DND-41 (cell line): Measurements from ENCODE around the gene CCDC85C.
A peak's percentile ranks its signal among the peaks of the same experiment; 100 is the strongest.

Source experiments
- ATAC-seq: fragments of 200-7000 bp; cut with Tn5 transposase; 3 replicates; pipeline ENCODE4 v1.9.1; 2021; ENCODE audit warnings: low read depth; ENCODE audit not compliant: insufficient read depth
- DNase-seq: peaks from one replicate; pipeline ENCODE4 v3.0.0-alpha.2; 2020
- H2AFZ ChIP-seq: 2 replicates; pipeline ENCODE4 v1.6.0; 2012; ENCODE audit warnings: low read depth, low read length
- H3K27ac ChIP-seq: 2 replicates; pipeline ENCODE4 v1.5.1; 2012; ENCODE audit warnings: low read length, inconsistent platforms
- H3K27me3 ChIP-seq: fragments of 200-600 bp; sonication (generic); 2 replicates; pipeline ENCODE4 v1.6.0; 2012; ENCODE audit warnings: low read length, mild to moderate bottlenecking, inconsistent platforms; ENCODE audit not compliant: insufficient read depth, poor library complexity
- H3K36me3 ChIP-seq: 2 replicates; pipeline ENCODE4 v1.5.1; 2012; ENCODE audit warnings: low read length, inconsistent platforms; ENCODE audit not compliant: insufficient read depth
- H3K4me1 ChIP-seq: 2 replicates; pipeline ENCODE4 v1.5.1; 2012; ENCODE audit warnings: mild to moderate bottlenecking, low read length; ENCODE audit not compliant: insufficient read depth
- H3K4me2 ChIP-seq: 2 replicates; pipeline ENCODE4 v1.6.0; 2012; ENCODE audit warnings: mild to moderate bottlenecking, moderate library complexity, low read length, inconsistent platforms; ENCODE audit not compliant: insufficient read depth
- H3K4me3 ChIP-seq, 2 experiments: fragments of 200-600 bp in 1 of 2; shearing (Covaris generic) in 1 of 2; 2 replicates each; pipeline ENCODE4 v1.5.1; 2012 to 2016; ENCODE audit warnings: inconsistent platforms in 2 of 2, low read length in 2 of 2, mild to moderate bottlenecking in 2 of 2, low read depth in 1 of 2, moderate library complexity in 1 of 2
- H3K79me2 ChIP-seq: 2 replicates; pipeline ENCODE4 v1.6.0; 2012; ENCODE audit warnings: low read length, inconsistent platforms; ENCODE audit not compliant: insufficient read depth
- H3K9ac ChIP-seq: 2 replicates; pipeline ENCODE4 v1.6.0; 2012; ENCODE audit warnings: low read depth, mild to moderate bottlenecking, inconsistent platforms, low read length, moderate library complexity
- H3K9me3 ChIP-seq: 2 replicates; pipeline ENCODE4 v1.5.1; 2012; ENCODE audit warnings: low read length, moderate library complexity, mild to moderate bottlenecking, inconsistent platforms; ENCODE audit not compliant: insufficient read depth, severe bottlenecking
- H4K20me1 ChIP-seq: 2 replicates; pipeline ENCODE4 v1.6.0; 2012; ENCODE audit warnings: low read length; ENCODE audit not compliant: insufficient read depth
- EZH2 ChIP-seq: IDR thresholded peaks from 3 replicates; pipeline ENCODE4 v1.6.1; 2012; ENCODE audit warnings: borderline replicate concordance, low read depth, mild to moderate bottlenecking, moderate library complexity, low read length, inconsistent platforms; ENCODE audit not compliant: severe bottlenecking
- TF ChIP-seq, protein P1 (sequence below): IDR thresholded peaks from 2 replicates; pipeline ENCODE4 v1.5.1; 2012; ENCODE audit warnings: borderline replicate concordance, low read length, moderate library complexity, mild to moderate bottlenecking; ENCODE audit not compliant: poor library complexity, severe bottlenecking; ENCODE audit errors: extremely low read depth

The CCDC85C gene

DNA sequence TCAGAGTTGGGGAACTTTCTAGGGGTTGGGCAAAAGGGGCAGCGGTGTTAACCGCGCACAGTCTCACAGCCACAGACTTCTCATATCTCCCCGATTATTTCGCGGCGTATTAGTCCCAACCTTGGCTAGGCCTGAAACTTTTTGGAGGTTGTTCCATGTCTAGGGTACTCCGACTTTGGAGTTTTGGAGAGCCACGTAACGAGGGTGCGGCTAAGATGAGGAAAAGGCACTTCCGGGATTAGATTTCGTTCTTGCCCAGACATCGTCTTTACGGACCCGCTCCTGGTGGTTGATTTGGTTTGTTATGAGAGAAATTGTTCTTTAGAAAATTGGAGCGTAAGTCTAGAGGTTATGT, 122.3 kb downstream of the CCDC85C start:
- no peaks in the 10 kb centered on the region; the same call in none of the 2 replicates for H3K36me3 ChIP-seq
- H3K27me3 ChIP-seq: no peaks in the 10 kb centered on the region
- H4K20me1 ChIP-seq: peaks cover 73% of the 10 kb centered on the region
- peak overlapping the region; percentile 95 for H2AFZ ChIP-seq
- no peak for ATAC-seq
- H3K9ac ChIP-seq: peak overlapping the region; percentile 68
- TF ChIP-seq EZH2: no peak
- TF ChIP-seq, protein P1, sequence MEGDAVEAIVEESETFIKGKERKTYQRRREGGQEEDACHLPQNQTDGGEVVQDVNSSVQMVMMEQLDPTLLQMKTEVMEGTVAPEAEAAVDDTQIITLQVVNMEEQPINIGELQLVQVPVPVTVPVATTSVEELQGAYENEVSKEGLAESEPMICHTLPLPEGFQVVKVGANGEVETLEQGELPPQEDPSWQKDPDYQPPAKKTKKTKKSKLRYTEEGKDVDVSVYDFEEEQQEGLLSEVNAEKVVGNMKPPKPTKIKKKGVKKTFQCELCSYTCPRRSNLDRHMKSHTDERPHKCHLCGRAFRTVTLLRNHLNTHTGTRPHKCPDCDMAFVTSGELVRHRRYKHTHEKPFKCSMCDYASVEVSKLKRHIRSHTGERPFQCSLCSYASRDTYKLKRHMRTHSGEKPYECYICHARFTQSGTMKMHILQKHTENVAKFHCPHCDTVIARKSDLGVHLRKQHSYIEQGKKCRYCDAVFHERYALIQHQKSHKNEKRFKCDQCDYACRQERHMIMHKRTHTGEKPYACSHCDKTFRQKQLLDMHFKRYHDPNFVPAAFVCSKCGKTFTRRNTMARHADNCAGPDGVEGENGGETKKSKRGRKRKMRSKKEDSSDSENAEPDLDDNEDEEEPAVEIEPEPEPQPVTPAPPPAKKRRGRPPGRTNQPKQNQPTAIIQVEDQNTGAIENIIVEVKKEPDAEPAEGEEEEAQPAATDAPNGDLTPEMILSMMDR: no peak
- peak overlapping the region; percentile 77 for H3K27ac ChIP-seq
- peak overlapping the region; percentile 91 for H3K4me2 ChIP-seq
- H3K9me3 ChIP-seq: no peaks in the 10 kb centered on the region
- DNase-seq: peak; percentile 26
- H3K79me2 ChIP-seq: peaks cover 94% of the 10 kb centered on the region
- peaks cover 43% of the 10 kb centered on the region for H3K4me1 ChIP-seq
- H3K4me3 ChIP-seq: peak overlapping the region; percentile 75 to 77

DNA sequence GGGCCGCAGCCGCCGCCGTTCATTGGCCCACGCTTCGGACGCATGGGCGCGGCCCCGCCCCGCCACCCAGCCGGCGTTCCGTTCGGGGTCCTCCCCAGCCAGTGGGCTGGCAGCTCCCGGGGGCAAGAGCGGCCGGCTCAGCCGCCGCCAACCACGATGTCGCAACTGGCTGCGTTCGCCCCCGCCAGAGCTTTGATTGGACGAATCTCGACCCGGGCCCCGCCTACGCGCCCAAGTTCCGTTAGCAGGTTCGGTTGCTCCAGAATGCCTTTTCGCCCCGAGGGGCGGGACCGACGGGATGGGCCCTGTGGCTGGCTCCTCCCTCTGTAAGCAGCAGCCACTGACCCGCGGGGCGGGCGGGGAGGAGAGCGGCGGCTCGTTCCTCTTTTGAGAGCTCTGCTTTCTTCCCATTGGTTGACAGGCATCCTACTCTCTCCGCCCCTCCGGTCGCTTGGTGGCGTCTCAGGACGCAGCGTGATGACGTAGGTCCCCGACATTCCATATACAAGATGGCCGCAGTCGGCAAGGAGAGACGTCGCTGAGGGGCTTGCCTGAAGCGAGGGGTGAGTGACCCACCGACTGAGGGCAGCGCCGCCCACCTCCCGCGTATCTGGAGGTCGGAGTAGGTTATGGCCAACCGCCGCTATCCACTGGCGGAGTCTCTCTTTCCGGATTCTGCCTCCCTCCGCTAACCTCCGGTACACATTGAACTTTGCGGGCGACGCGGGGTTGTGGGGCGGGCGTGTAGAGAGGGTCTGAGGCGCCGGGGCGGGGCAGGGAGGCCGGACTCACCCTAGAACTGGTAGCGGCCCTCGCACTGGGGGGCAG, 122.9 kb downstream of the CCDC85C start, which contains the start of gene CCNK:
CCNK (plus strand) TSS at position 493 of the 828 bp plus-strand sequence. CDS start 11,269 bp downstream, outside the sequence.
- H3K9me3 ChIP-seq: no peaks in the 10 kb centered on the region
- H3K9ac ChIP-seq: peak within 1 kb of the TSS; percentile 75
- peak within 1 kb of the TSS; percentile 98 for H3K4me2 ChIP-seq
- peak within 1 kb of the TSS; percentile 83 to 86 for H3K4me3 ChIP-seq
- peak within 1 kb of the TSS; percentile 77 for H3K27ac ChIP-seq
- H4K20me1 ChIP-seq: peaks cover 70% of the 10 kb centered on the region
- peak within 1 kb of the TSS; percentile 95 for H2AFZ ChIP-seq
- ATAC-seq: peak; percentile 86
- no peaks in the 10 kb centered on the region for H3K27me3 ChIP-seq
- no peaks in the 10 kb centered on the region; the same call in none of the 2 replicates for H3K36me3 ChIP-seq
- no peak for TF ChIP-seq EZH2
- TF ChIP-seq, protein P1: no peak
- peaks cover 43% of the 10 kb centered on the region for H3K4me1 ChIP-seq
- peaks cover 94% of the 10 kb centered on the region for H3K79me2 ChIP-seq
- DNase-seq: peak; percentile 100

DNA sequence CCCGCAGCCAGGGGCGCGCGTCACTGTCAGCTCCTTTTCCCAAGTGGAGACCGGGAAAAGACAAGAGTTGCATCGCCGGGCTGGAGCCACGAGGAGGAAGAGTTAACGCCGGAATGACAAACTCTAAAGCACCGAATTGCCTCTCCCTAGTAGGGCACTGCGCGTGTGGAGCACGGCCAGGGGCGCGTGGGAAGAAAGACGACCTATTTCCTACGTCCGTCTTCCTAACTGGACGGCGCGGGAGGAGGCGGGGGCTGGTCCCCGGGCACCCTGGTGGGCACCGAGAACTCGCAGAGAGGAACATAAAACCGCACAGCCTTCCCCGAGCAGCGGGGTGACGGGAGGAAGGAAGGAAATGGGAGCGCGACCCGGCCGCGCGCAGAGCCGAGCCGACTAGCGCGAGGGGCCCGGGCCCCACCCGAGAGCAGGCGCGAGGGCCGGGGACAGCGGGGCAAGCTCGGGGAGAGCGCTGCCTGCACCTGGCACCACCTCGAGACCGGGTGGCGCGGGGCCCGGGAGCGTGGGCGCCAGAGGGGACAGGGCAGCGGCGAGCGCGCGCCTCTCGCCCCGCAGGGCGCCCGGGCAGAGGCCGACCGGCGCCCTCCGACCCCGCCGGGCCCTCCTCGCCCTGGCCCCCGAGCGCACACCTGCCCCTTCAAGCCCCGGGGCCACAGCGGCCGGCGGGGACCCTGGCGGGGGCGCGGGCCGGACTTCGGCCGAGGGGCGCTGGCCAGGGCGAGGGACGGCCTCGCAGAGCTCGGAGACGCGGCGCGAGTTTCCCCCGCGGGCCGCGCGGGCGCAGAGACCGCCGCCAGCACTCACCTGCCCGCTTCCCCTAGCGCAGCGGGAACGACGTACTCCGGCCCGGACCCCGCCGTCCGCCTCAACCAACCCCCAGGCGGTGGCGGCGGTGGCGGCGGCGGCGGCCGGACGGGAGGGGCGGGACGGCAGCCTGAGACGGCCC, 123.8 kb downstream of the CCDC85C start, which contains the start of gene SETD3:
SETD3 (minus strand) TSS at position 954 of the 964 bp plus-strand sequence. CDS start 15,054 bp downstream, outside the sequence.
- H3K9ac ChIP-seq: peak within 1 kb of the TSS; percentile 75
- 0 out of 3 replicates have a peak, but pooled peaks have one; percentile 3 for ATAC-seq
- no peaks in the 10 kb centered on the region; the same call in none of the 2 replicates for H3K36me3 ChIP-seq
- H3K4me3 ChIP-seq: peak within 1 kb of the TSS; percentile 83 to 86
- H4K20me1 ChIP-seq: peaks cover 72% of the 10 kb centered on the region
- H3K79me2 ChIP-seq: peaks cover 94% of the 10 kb centered on the region
- peak within 1 kb of the TSS; percentile 77 for H3K27ac ChIP-seq
- peak within 1 kb of the TSS; percentile 98 for H3K4me2 ChIP-seq
- H2AFZ ChIP-seq: peak within 1 kb of the TSS; percentile 95
- no peaks in the 10 kb centered on the region for H3K9me3 ChIP-seq
- TF ChIP-seq EZH2: no peak
- TF ChIP-seq, protein P1: peak; percentile 11
- no peaks in the 10 kb centered on the region for H3K27me3 ChIP-seq
- DNase-seq: peak; percentile 61
- peaks cover 43% of the 10 kb centered on the region for H3K4me1 ChIP-seq
